SK-N-SH (cell line): ENCODE data around the gene TOLLIP.

ENCODE experiments used
- GABPA ChIP-seq: IDR thresholded peaks from 2 replicates; pipeline ENCODE4 v1.4.0; 2012; ENCODE audit warnings: low read depth, mild to moderate bottlenecking
- POLR2AphosphoS5 ChIP-seq: IDR thresholded peaks from 2 replicates; pipeline ENCODE4 v1.6.1; 2012; ENCODE audit warnings: low read depth, low read length
- RFX5 ChIP-seq: IDR thresholded peaks from 2 replicates; pipeline ENCODE4 v1.6.1; 2012; ENCODE audit warnings: mild to moderate bottlenecking, improper control_type of control experiment, low read length

- TF ChIP-seq GABPA = no peak
- no peak for TF ChIP-seq POLR2AphosphoS5
- TF ChIP-seq RFX5 = no peak
These were observed 10.5 kb downstream of the TOLLIP start for GRCh38 chr11:1298695-1299492.
